HepG2 (cell line): Measurements from ENCODE around the gene UQCR11. TPM values are rescaled to one million over a fixed set of nuclear protein-coding genes. Genes with fewer than 3 reads are reported as not detected.

ENCODE experiments used
- CBFB ChIP-seq: sonication (generic); formaldehyde crosslinking; IDR thresholded peaks from 2 replicates; pipeline ENCODE4 v1.4.0; 2020; ENCODE audit warnings: missing genetic modification reagents
- CC2D1A ChIP-seq: sonication (generic); formaldehyde crosslinking; IDR thresholded peaks from 2 replicates; pipeline ENCODE4 v1.8.1; 2023; ENCODE audit warnings: mild to moderate bottlenecking, missing genetic modification reagents
- CSRNP1 ChIP-seq: sonication (generic); formaldehyde crosslinking; IDR thresholded peaks from 2 replicates; pipeline ENCODE4 v1.8.1; 2023; ENCODE audit warnings: mild to moderate bottlenecking, missing genetic modification reagents
- GMEB1 ChIP-seq: sonication (generic); formaldehyde crosslinking; IDR thresholded peaks from 2 replicates; pipeline ENCODE4 v1.5.1; 2020; ENCODE audit warnings: missing genetic modification reagents, mild to moderate bottlenecking, borderline replicate concordance
- HCFC1 ChIP-seq: fragments of 150-350 bp; IDR thresholded peaks from 2 replicates; pipeline ENCODE4 v1.6.1; 2014; ENCODE audit warnings: low read depth, low read length
- MTA3 ChIP-seq: sonication (generic); formaldehyde crosslinking; IDR thresholded peaks from 2 replicates; pipeline ENCODE4 v1.4.0; 2020; ENCODE audit warnings: missing genetic modification reagents
- MXI1 ChIP-seq: IDR thresholded peaks from 3 replicates; pipeline ENCODE4 v1.6.1; 2012; ENCODE audit warnings: low read depth, low read length, inconsistent platforms, borderline replicate concordance
- NR0B2 ChIP-seq: sonication (generic); formaldehyde crosslinking; IDR thresholded peaks from 2 replicates; pipeline ENCODE4 v1.4.0; 2020; ENCODE audit warnings: mild to moderate bottlenecking, missing genetic modification reagents
- NR2F6 ChIP-seq, 2 experiments: IDR thresholded peaks; 2 replicates each; pipeline ENCODE4 v1.6.1; 2016; ENCODE audit warnings: antibody characterized with exemption in 1 of 2, mild to moderate bottlenecking in 1 of 2
- RAD21 ChIP-seq: fragments of 450-650 bp; formaldehyde crosslinking; IDR thresholded peaks from 2 replicates; pipeline ENCODE4 v1.5.0; 2020; ENCODE audit warnings: mild to moderate bottlenecking
- THAP8 ChIP-seq: sonication (generic); formaldehyde crosslinking; IDR thresholded peaks from 2 replicates; pipeline ENCODE4 v1.5.1; 2020; ENCODE audit warnings: missing genetic modification reagents, mild to moderate bottlenecking, borderline replicate concordance
- TP53 ChIP-seq: sonication (generic); formaldehyde crosslinking; conservative IDR thresholded peaks from 2 replicates; pipeline ENCODE4 v1.4.0; 2020; ENCODE audit warnings: missing genetic modification reagents
- TRIM22 ChIP-seq: fragments of 450-650 bp; IDR thresholded peaks from 2 replicates; pipeline ENCODE4 v1.6.1; 2017
- ZBTB14 ChIP-seq: sonication (generic); formaldehyde crosslinking; IDR thresholded peaks from 2 replicates; pipeline ENCODE4 v1.4.0; 2020; ENCODE audit warnings: missing genetic modification reagents
- ZNF205 ChIP-seq: IDR thresholded peaks from 2 replicates; pipeline ENCODE4 v1.6.1; 2018; ENCODE audit warnings: missing biosample characterization, missing genetic modification reagents
- ZNF333 ChIP-seq: sonication (generic); formaldehyde crosslinking; IDR thresholded peaks from 2 replicates; pipeline ENCODE4 v1.4.0; 2020; ENCODE audit warnings: mild to moderate bottlenecking, missing genetic modification reagents, borderline replicate concordance
- ZNF558 ChIP-seq: sonication (generic); formaldehyde crosslinking; IDR thresholded peaks from 2 replicates; pipeline ENCODE4 v1.9.0; 2022; ENCODE audit warnings: mild to moderate bottlenecking, missing genetic modification reagents, borderline replicate concordance
- ZNF710 ChIP-seq: sonication (generic); formaldehyde crosslinking; IDR thresholded peaks from 2 replicates; pipeline ENCODE4 v1.5.0; 2020; ENCODE audit warnings: mild to moderate bottlenecking, missing genetic modification reagents, borderline replicate concordance
- polyA plus RNA-seq, 8 experiments: library from polyadenylated mRNA; depleted of rRNA in 3 of 8; stranded (reverse) in 7 of 8; unstranded in 1 of 8; fragments of >200 nt; fragmentation: Illumina TruSeq in 4 of 8; extraction: Trizol in 4 of 8; gene quantifications; 2 replicates each; pipeline versions ENCODE4 v1.2.1 to v1.2.3, GENCODE V29; 2011 to 2016; ENCODE audit warnings: low read depth in 4 of 8, missing spikeins in 1 of 8, mixed read lengths in 1 of 8; ENCODE audit not compliant: insufficient read depth in 1 of 8
- total RNA-seq, 5 experiments: library from RNA; depleted of rRNA; stranded (reverse); fragments of >200 nt; fragmentation: Illumina TruSeq; extraction: Trizol; gene quantifications; 2 replicates each; pipeline ENCODE4 v1.2.3, GENCODE V29; 2016; ENCODE audit warnings: low read depth in 1 of 5

UQCR11 gene
- total and polyA plus RNA-seq, 2 of the 13 experiments (the other 11 are each of a cell fraction or from before 2014, with no cell fraction given): 125 to 214 TPM

GRCh38 chr19:1590641-1591397 lies 14.4 kb downstream of the UQCR11 start (continued):
- 0 out of 2 replicates have a peak, but pooled peaks have one; percentile 29 for TF ChIP-seq ZBTB14
- no peak for TF ChIP-seq CSRNP1 (CRISPR knock-in tag)
- no peak for TF ChIP-seq MXI1
- TF ChIP-seq ZNF205: no peak
- TF ChIP-seq TP53: no peak
- no peak for TF ChIP-seq NR0B2 (CRISPR knock-in tag)
- no peak for TF ChIP-seq TRIM22
- no peak for TF ChIP-seq GMEB1 (CRISPR knock-in tag)
- no peak for TF ChIP-seq THAP8 (CRISPR knock-in tag)
- TF ChIP-seq CBFB (CRISPR knock-in tag): no peak
- TF ChIP-seq RAD21 (CRISPR knock-in tag): peak; percentile 17; the same call in 1 of the 2 replicates
- no peak for TF ChIP-seq ZNF558 (CRISPR knock-in tag)
- peak; percentile 27; the same call in 1 of the 2 replicates for TF ChIP-seq ZNF710
- TF ChIP-seq ZNF333 (CRISPR knock-in tag): 0 out of 2 replicates have a peak, but pooled peaks have one; percentile 18
- no peak for TF ChIP-seq NR2F6 (IDR thresholded peaks at IDR 0.05)
- TF ChIP-seq NR2F6 (CRISPR knock-in tag; IDR thresholded peaks at IDR 0.05): no peak
- TF ChIP-seq CC2D1A (CRISPR knock-in tag): 0 out of 2 replicates have a peak, but pooled peaks have one; percentile 20
- TF ChIP-seq HCFC1: no peak
- no peak for TF ChIP-seq MTA3 (CRISPR knock-in tag)
